DND-41 (cell line): Measurements from ENCODE around the gene KAT2B.

Experiments
- ATAC-seq: fragments of 200-7000 bp; cut with Tn5 transposase; 3 replicates; pipeline ENCODE4 v1.9.1; 2021; ENCODE audit warnings: low read depth; ENCODE audit not compliant: insufficient read depth
- DNase-seq: peaks from one replicate; pipeline ENCODE4 v3.0.0-alpha.2; 2020
- H2AFZ ChIP-seq: 2 replicates; pipeline ENCODE4 v1.6.0; 2012; ENCODE audit warnings: low read depth, low read length
- H3K27ac ChIP-seq: 2 replicates; pipeline ENCODE4 v1.5.1; 2012; ENCODE audit warnings: low read length, inconsistent platforms
- H3K27me3 ChIP-seq: fragments of 200-600 bp; sonication (generic); 2 replicates; pipeline ENCODE4 v1.6.0; 2012; ENCODE audit warnings: low read length, mild to moderate bottlenecking, inconsistent platforms; ENCODE audit not compliant: insufficient read depth, poor library complexity
- H3K36me3 ChIP-seq: 2 replicates; pipeline ENCODE4 v1.5.1; 2012; ENCODE audit warnings: low read length, inconsistent platforms; ENCODE audit not compliant: insufficient read depth
- H3K4me1 ChIP-seq: 2 replicates; pipeline ENCODE4 v1.5.1; 2012; ENCODE audit warnings: mild to moderate bottlenecking, low read length; ENCODE audit not compliant: insufficient read depth
- H3K4me2 ChIP-seq: 2 replicates; pipeline ENCODE4 v1.6.0; 2012; ENCODE audit warnings: mild to moderate bottlenecking, moderate library complexity, low read length, inconsistent platforms; ENCODE audit not compliant: insufficient read depth
- H3K4me3 ChIP-seq, 2 experiments: fragments of 200-600 bp in 1 of 2; shearing (Covaris generic) in 1 of 2; 2 replicates each; pipeline ENCODE4 v1.5.1; 2012 to 2016; ENCODE audit warnings: inconsistent platforms in 2 of 2, low read length in 2 of 2, mild to moderate bottlenecking in 2 of 2, low read depth in 1 of 2, moderate library complexity in 1 of 2
- H3K79me2 ChIP-seq: 2 replicates; pipeline ENCODE4 v1.6.0; 2012; ENCODE audit warnings: low read length, inconsistent platforms; ENCODE audit not compliant: insufficient read depth
- H3K9ac ChIP-seq: 2 replicates; pipeline ENCODE4 v1.6.0; 2012; ENCODE audit warnings: low read depth, mild to moderate bottlenecking, inconsistent platforms, low read length, moderate library complexity
- H3K9me3 ChIP-seq: 2 replicates; pipeline ENCODE4 v1.5.1; 2012; ENCODE audit warnings: low read length, moderate library complexity, mild to moderate bottlenecking, inconsistent platforms; ENCODE audit not compliant: insufficient read depth, severe bottlenecking
- H4K20me1 ChIP-seq: 2 replicates; pipeline ENCODE4 v1.6.0; 2012; ENCODE audit warnings: low read length; ENCODE audit not compliant: insufficient read depth
- EZH2 ChIP-seq: IDR thresholded peaks from 3 replicates; pipeline ENCODE4 v1.6.1; 2012; ENCODE audit warnings: borderline replicate concordance, low read depth, mild to moderate bottlenecking, moderate library complexity, low read length, inconsistent platforms; ENCODE audit not compliant: severe bottlenecking
- TF ChIP-seq, protein P1 (sequence below): IDR thresholded peaks from 2 replicates; pipeline ENCODE4 v1.5.1; 2012; ENCODE audit warnings: borderline replicate concordance, low read length, moderate library complexity, mild to moderate bottlenecking; ENCODE audit not compliant: poor library complexity, severe bottlenecking; ENCODE audit errors: extremely low read depth

Gene KAT2B

DNA sequence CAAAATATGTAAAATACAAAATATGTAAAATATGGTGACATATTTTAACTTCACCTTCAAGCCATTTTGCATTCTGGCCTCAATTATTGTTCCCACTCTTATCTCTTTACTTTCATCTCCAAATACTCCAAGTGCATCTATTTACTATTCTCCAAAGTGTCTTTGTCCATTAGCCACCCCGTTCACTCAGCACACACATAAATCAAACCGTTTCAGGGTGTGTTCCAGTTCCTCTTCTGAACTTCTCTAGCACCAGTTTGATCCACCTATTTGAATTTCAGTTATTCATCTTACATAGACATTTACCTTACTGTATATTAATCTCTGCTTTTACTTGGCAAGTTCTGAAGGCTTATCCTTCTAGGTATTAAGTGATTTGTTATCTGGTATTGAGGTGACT, 100.6 kb downstream of the KAT2B start:
- Histone ChIP-seq H3K4me2 (no peak overlapping the region), H3K27ac (no peak overlapping the region), H3K9me3 (no peaks in the 10 kb centered on the region), H3K4me3 (no peak overlapping the region), H3K27me3 (no peaks in the 10 kb centered on the region), H3K4me1 (no peaks in the 10 kb centered on the region), H3K79me2 (no peaks in the 10 kb centered on the region), H3K9ac (no peak overlapping the region), H2AFZ (no peak overlapping the region), H3K36me3 (no peaks in the 10 kb centered on the region), H4K20me1 (no peaks in the 10 kb centered on the region)
- ATAC-seq (no peak), DNase-seq (no peak)
- TF ChIP-seq EZH2, result no peak
- TF ChIP-seq, protein P1, sequence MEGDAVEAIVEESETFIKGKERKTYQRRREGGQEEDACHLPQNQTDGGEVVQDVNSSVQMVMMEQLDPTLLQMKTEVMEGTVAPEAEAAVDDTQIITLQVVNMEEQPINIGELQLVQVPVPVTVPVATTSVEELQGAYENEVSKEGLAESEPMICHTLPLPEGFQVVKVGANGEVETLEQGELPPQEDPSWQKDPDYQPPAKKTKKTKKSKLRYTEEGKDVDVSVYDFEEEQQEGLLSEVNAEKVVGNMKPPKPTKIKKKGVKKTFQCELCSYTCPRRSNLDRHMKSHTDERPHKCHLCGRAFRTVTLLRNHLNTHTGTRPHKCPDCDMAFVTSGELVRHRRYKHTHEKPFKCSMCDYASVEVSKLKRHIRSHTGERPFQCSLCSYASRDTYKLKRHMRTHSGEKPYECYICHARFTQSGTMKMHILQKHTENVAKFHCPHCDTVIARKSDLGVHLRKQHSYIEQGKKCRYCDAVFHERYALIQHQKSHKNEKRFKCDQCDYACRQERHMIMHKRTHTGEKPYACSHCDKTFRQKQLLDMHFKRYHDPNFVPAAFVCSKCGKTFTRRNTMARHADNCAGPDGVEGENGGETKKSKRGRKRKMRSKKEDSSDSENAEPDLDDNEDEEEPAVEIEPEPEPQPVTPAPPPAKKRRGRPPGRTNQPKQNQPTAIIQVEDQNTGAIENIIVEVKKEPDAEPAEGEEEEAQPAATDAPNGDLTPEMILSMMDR, result no peak

DNA sequence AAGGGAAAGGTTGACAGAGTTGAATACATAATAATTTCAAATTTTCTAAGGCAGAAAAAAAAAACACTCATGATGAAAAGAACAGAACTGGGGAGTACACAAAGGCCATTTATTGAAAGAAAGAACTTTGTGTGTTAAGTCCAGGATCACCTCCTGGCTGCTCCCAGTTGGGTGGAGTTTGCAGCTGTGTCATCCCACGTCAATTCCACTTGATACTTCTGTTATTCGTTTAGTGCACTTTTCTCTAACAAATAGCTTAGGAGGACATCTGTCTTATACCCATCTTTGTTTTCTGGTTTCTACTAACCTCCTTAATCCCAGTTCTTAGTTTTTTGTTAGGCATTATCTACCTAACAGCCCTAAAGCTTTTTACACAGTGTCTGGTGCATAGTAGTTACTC, 101.1 kb downstream of the KAT2B start:
- ATAC-seq, result no peak
- Histone ChIP-seq H3K36me3 (no peaks in the 10 kb centered on the region), H3K9me3 (no peaks in the 10 kb centered on the region), H3K27me3 (no peaks in the 10 kb centered on the region), H3K4me3 (no peak overlapping the region), H3K79me2 (no peaks in the 10 kb centered on the region), H2AFZ (no peak overlapping the region), H3K9ac (no peak overlapping the region), H4K20me1 (no peaks in the 10 kb centered on the region), H3K27ac (no peak overlapping the region), H3K4me2 (no peak overlapping the region), H3K4me1 (no peaks in the 10 kb centered on the region)
- DNase-seq, result no peak
- TF ChIP-seq, protein P1, result no peak
- no peak for TF ChIP-seq EZH2

DNA sequence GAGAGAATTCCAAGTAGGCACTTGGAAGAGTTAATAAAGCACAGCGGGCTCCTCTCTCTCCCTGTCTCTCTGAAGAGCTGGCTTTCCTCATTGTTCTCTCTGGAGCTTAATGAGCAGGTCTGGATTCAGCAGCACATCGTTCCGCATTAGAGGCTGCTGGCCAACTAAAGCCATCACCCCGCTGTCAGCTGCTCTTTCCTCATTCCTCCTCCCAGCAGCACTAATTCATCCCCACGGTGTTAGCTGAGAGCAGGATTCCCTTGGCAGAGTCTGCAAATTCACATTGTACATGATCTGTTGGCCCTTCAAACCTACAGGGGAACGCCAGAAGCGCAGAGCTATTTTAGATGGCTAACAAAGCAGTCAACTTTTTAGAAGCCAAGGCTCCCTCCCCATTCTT, 101.6 kb downstream of the KAT2B start:
- H2AFZ ChIP-seq, result no peak overlapping the region

More for the DNA sequence above, 101.6 kb downstream of the KAT2B start:
- Histone ChIP-seq H3K27ac (no peak overlapping the region), H3K4me3 (no peak overlapping the region), H3K9ac (no peak overlapping the region), H3K4me2 (no peak overlapping the region), H3K27me3 (no peaks in the 10 kb centered on the region), H3K4me1 (no peaks in the 10 kb centered on the region), H3K79me2 (no peaks in the 10 kb centered on the region), H3K9me3 (no peaks in the 10 kb centered on the region), H4K20me1 (no peaks in the 10 kb centered on the region), H3K36me3 (no peaks in the 10 kb centered on the region)
- DNase-seq (no peak), ATAC-seq (no peak)
- TF ChIP-seq, protein P1, result no peak
- no peak for TF ChIP-seq EZH2
